Activated CD8-positive, alpha-beta memory T cell treated with anti-CD3 and anti-CD28 coated beads for 36 hours (primary cell): ENCODE results near the gene BLOC1S4. TPM values are rescaled to one million over a fixed set of nuclear protein-coding genes. Genes with fewer than 3 reads are reported as not detected.

Experiments used
- CTCF ChIA-PET: fragments of 350-600 bp; sonication (Branson Sonifier 250); formaldehyde crosslinking; loops from one replicate; lab custom pipeline; 2021; ENCODE audit warnings: antibody characterized with exemption; lab: Charles Lee
- POLR2A ChIA-PET: fragments of 350-600 bp; sonication (Branson Sonifier 250); formaldehyde crosslinking; loops from one replicate; lab custom pipeline; 2021; ENCODE audit warnings: antibody characterized with exemption; lab: Charles Lee
- total RNA-seq, 2 experiments: library from RNA; stranded (reverse); gene quantifications; one replicate each; pipeline ENCODE4 v1.2.3, GENCODE V29; 2021

BLOC1S4 gene
- 10 to 100 TPM; 21.6 to 22.2 TPM for total RNA-seq

- POLR2A ChIA-PET: interaction anchor here (0.6 to 2.0 kb wide), 10 partner anchors 8 to 351 kb away, joined by 3 to 8 read pairs (median 4); partner anchors contain the start of genes GRPEL1 and MRFAP1
- CTCF ChIA-PET: interaction anchor here (0.8 to 7.0 kb wide), 7 partner anchors 8 to 352 kb away, joined by 3 to 90 read pairs (median 4); no protein-coding TSS in a partner anchor
Measured at GRCh38 chr4:6716018-6716911, at the start of gene BLOC1S4. Gene BLOC1S4 (plus strand): TSS chr4:6716174. CDS start chr4:6716210, 36 bp downstream.

GRCh38 chr4:6668391-6668790 lies 47.6 kb upstream of the BLOC1S4 start:
- ChIA-PET CTCF (no interaction called here), POLR2A (no interaction called here)

GRCh38 chr4:6671648-6672047 lies 44.3 kb upstream of the BLOC1S4 start:
- CTCF ChIA-PET: interaction anchor here (1.3 kb wide), 1 partner anchor 44 kb away, joined by 3 read pairs; the partner anchor contains the start of gene BLOC1S4

GRCh38 chr4:6672131-6672530 lies 43.8 kb upstream of the BLOC1S4 start:
- ChIA-PET CTCF (interaction anchor here (1.3 to 2.0 kb wide), 2 partner anchors 30 to 43 kb away, joined by 3 to 6 read pairs; partner anchors contain the start of gene BLOC1S4), POLR2A (no interaction called here)

More at GRCh38 chr4:6671648-6672047, 44.3 kb upstream of the BLOC1S4 start:
- POLR2A ChIA-PET: interaction anchor here (0.6 kb wide), 1 partner anchor 1557 kb away, joined by 5 read pairs; no protein-coding TSS in a partner anchor

- ChIA-PET CTCF (interaction anchor here (1.3 to 5.1 kb wide), 5 partner anchors 8 to 43 kb away, joined by 3 to 37 read pairs (median 8); partner anchors contain the start of genes BLOC1S4 and S100P), POLR2A (interaction anchor here (0.8 to 4.2 kb wide), 7 partner anchors 9 to 43 kb away, joined by 4 to 55 read pairs (median 17); partner anchors contain the start of genes BLOC1S4, MRFAP1 and MRFAP1L1)
Measured at GRCh38 chr4:6672541-6673190, 43.3 kb upstream of the BLOC1S4 start.

GRCh38 chr4:6673191-6673659 lies 42.7 kb upstream of the BLOC1S4 start:
- ChIA-PET POLR2A (interaction anchor here (0.8 to 4.2 kb wide), 11 partner anchors 9 to 395 kb away, joined by 3 to 55 read pairs (median 9); partner anchors contain the start of genes BLOC1S4, GRPEL1, MRFAP1 and MRFAP1L1), CTCF (interaction anchor here (1.0 to 5.1 kb wide), 5 partner anchors 9 to 33 kb away, joined by 4 to 37 read pairs (median 8); partner anchors contain the start of genes MRFAP1 and S100P)

GRCh38 chr4:6673660-6674499 lies 42.1 kb upstream of the BLOC1S4 start:
- CTCF ChIA-PET: interaction anchor here (0.8 to 5.1 kb wide), 20 partner anchors 9 to 235 kb away, joined by 3 to 37 read pairs (median 5); partner anchors contain the start of genes MRFAP1 and S100P

GRCh38 chr4:6674500-6675149 lies 41.3 kb upstream of the BLOC1S4 start:
- POLR2A ChIA-PET: interaction anchor here (0.7 to 4.2 kb wide), 11 partner anchors 16 to 393 kb away, joined by 4 to 55 read pairs (median 8); partner anchors contain the start of genes BLOC1S4, GRPEL1, MRFAP1 and MRFAP1L1
- CTCF ChIA-PET: interaction anchor here (0.6 to 5.1 kb wide), 22 partner anchors 10 to 337 kb away, joined by 3 to 37 read pairs (median 4); partner anchors contain the start of gene S100P

More at GRCh38 chr4:6673660-6674499, 42.1 kb upstream of the BLOC1S4 start:
- POLR2A ChIA-PET: interaction anchor here (0.6 to 4.2 kb wide), 15 partner anchors 10 to 394 kb away, joined by 3 to 55 read pairs (median 8); partner anchors contain the start of genes BLOC1S4, GRPEL1, MRFAP1 and MRFAP1L1

- CTCF ChIA-PET: interaction anchor here (5.1 kb wide), 1 partner anchor 13 kb away, joined by 37 read pairs; no protein-coding TSS in a partner anchor
- POLR2A ChIA-PET: interaction anchor here (4.2 kb wide), 1 partner anchor 13 kb away, joined by 55 read pairs; no protein-coding TSS in a partner anchor
Measured at GRCh38 chr4:6676722-6677558, 39.0 kb upstream of the BLOC1S4 start.

GRCh38 chr4:6680372-6681034 lies 35.5 kb upstream of the BLOC1S4 start:
- ChIA-PET CTCF (interaction anchor here (0.9 to 1.6 kb wide), 4 partner anchors 10 to 193 kb away, joined by 3 to 5 read pairs (median 4); no protein-coding TSS in a partner anchor), POLR2A (no interaction called here)

GRCh38 chr4:6681191-6681590 lies 34.8 kb upstream of the BLOC1S4 start:
- ChIA-PET CTCF (interaction anchor here (1.1 to 1.6 kb wide), 3 partner anchors 10 to 192 kb away, joined by 3 to 5 read pairs (median 4); no protein-coding TSS in a partner anchor), POLR2A (no interaction called here)

GRCh38 chr4:6682862-6683590 lies 32.9 kb upstream of the BLOC1S4 start:
- CTCF ChIA-PET: interaction anchor here (0.6 to 1.1 kb wide), 3 partner anchors 11 to 330 kb away, joined by 3 to 4 read pairs (median 3); no protein-coding TSS in a partner anchor
- POLR2A ChIA-PET: no interaction called here

- CTCF ChIA-PET: interaction anchor here (1.6 kb wide), 1 partner anchor 10 kb away, joined by 5 read pairs; no protein-coding TSS in a partner anchor
- POLR2A ChIA-PET: interaction anchor here (0.6 kb wide), 1 partner anchor 359 kb away, joined by 4 read pairs; the partner anchor contains the start of gene TADA2B
Measured at GRCh38 chr4:6684656-6685055, 31.3 kb upstream of the BLOC1S4 start.

- ChIA-PET CTCF (interaction anchor here (0.9 kb wide), 1 partner anchor 10 kb away, joined by 4 read pairs; no protein-coding TSS in a partner anchor), POLR2A (interaction anchor here (0.8 kb wide), 1 partner anchor 91 kb away, joined by 3 read pairs; no protein-coding TSS in a partner anchor)
Measured at GRCh38 chr4:6686104-6686787, 29.7 kb upstream of the BLOC1S4 start.
